Measurements from ENCODE around the gene TMOD2. TPM values are rescaled to one million over a fixed set of nuclear protein-coding genes. Genes with fewer than 3 reads are reported as not detected.

Gene TMOD2
- total RNA-seq, 2 experiments from 2014 or later: 0.44 TPM; not detected in 1

DNA sequence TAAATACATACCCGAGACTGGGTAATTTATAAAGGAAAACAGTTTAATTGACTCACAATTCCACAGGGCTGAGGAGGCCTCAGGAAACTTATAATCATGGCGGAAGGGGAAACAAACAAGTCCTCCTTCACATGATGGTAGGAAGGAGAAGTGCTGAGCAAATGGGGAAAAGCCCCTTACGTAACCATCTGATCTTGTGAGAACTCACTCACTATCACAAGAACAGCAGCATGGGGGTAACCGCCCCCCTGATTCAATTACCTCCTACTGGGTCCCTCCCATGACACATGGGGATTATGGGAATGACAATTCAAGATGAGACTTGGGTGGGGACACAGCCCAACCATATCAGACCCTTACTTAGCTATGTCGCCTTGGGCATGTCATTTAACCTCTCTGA, 42.4 kb upstream of the TMOD2 start:
- POLR2A ChIA-PET: interaction anchor here (0.6 kb wide), 1 partner anchor 35 kb away, joined by 3 read pairs; no protein-coding TSS in a partner anchor
- no peaks in the 10 kb centered on the region for H3K9me2 ChIP-seq (ENCODE audit: insufficient read depth, low read length)
- DNase-seq (ENCODE audit: low spot score): no peak
- no peak overlapping the region for H2AFZ ChIP-seq (ENCODE audit: low read length)
- H3K79me2 ChIP-seq (ENCODE audit: insufficient read depth, low read depth, low read length): no peaks in the 10 kb centered on the region
- no peak overlapping the region for H3K4me2 ChIP-seq (ENCODE audit: low read length)
- intact Hi-C loops (cut with micrococcal nuclease; ENCODE audit: unreplicated experiment): no loop called here
- H4K20me1 ChIP-seq (ENCODE audit: insufficient read depth, low read length): no peaks in the 10 kb centered on the region
- no peaks in the 10 kb centered on the region for H3K9me3 ChIP-seq (ENCODE audit: low read length)
- no peaks in the 10 kb centered on the region for H3K36me3 ChIP-seq (ENCODE audit: insufficient read depth, low read length)
- no peak overlapping the region for H3K27ac ChIP-seq (ENCODE audit: low read depth, low read length, poor library complexity, severe bottlenecking)
- CTCF ChIA-PET (ENCODE audit: unreplicated experiment): no interaction called here
- no peaks in the 10 kb centered on the region for H3K4me1 ChIP-seq (ENCODE audit: insufficient read depth, low read length, poor library complexity, severe bottlenecking)
- TF ChIP-seq CTCF (conservative IDR thresholded peaks at IDR 0.05; ENCODE audit: low read length) (no peak), EZH2phosphoT487 (IDR thresholded peaks at IDR 0.05; ENCODE audit: borderline replicate concordance, low read depth, low read length) (no peak)
- no TSS peak for BruUV-seq (replicated peaks)
- H3K4me3 ChIP-seq (ENCODE audit: low read depth, low read length, poor library complexity, severe bottlenecking): no peak overlapping the region

DNA sequence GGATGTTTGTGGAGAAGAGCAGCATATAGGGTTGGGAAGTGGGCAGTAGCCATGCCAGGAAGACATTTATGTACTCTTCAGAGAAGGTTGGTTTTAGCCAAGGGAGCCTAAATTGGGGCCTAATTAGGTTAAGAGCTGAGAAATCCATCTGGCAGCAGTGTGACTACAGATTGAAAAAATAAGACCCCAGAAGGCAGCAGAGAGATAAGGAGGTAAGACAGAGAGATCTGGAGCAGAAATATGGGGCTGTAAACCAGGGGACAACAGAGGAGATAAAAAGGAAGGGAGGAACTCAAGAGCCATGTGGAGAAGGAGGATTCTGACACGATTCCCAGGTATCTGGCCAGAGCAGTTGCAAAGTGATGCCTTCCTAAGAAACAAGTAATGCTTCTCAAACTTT, 37.2 kb upstream of the TMOD2 start:
- no peaks in the 10 kb centered on the region for H3K4me1 ChIP-seq (ENCODE audit: insufficient read depth, low read length, poor library complexity, severe bottlenecking)
- no peak overlapping the region for H3K4me2 ChIP-seq (ENCODE audit: low read length)
- TF ChIP-seq CTCF (conservative IDR thresholded peaks at IDR 0.05; ENCODE audit: low read length): no peak
- TF ChIP-seq EZH2phosphoT487 (IDR thresholded peaks at IDR 0.05; ENCODE audit: borderline replicate concordance, low read depth, low read length): no peak
- no peak overlapping the region for H3K27ac ChIP-seq (ENCODE audit: low read depth, low read length, poor library complexity, severe bottlenecking)
- no peaks in the 10 kb centered on the region for H3K9me3 ChIP-seq (ENCODE audit: low read length)
- ChIA-PET CTCF (ENCODE audit: unreplicated experiment) (no interaction called here), POLR2A (interaction anchor here (0.7 kb wide), 1 partner anchor 16 kb away, joined by 3 read pairs; no protein-coding TSS in a partner anchor)
- no peak overlapping the region for H2AFZ ChIP-seq (ENCODE audit: low read length)
- H3K36me3 ChIP-seq (ENCODE audit: insufficient read depth, low read length): no peaks in the 10 kb centered on the region
- no TSS peak for BruUV-seq (replicated peaks)
- DNase-seq (ENCODE audit: low spot score): no peak
- intact Hi-C loops (cut with micrococcal nuclease; ENCODE audit: unreplicated experiment): no loop called here
- H4K20me1 ChIP-seq (ENCODE audit: insufficient read depth, low read length): no peaks in the 10 kb centered on the region
- no peak overlapping the region for H3K4me3 ChIP-seq (ENCODE audit: low read depth, low read length, poor library complexity, severe bottlenecking)
- H3K9me2 ChIP-seq (ENCODE audit: insufficient read depth, low read length): no peaks in the 10 kb centered on the region
- no peaks in the 10 kb centered on the region for H3K79me2 ChIP-seq (ENCODE audit: insufficient read depth, low read depth, low read length)

DNA sequence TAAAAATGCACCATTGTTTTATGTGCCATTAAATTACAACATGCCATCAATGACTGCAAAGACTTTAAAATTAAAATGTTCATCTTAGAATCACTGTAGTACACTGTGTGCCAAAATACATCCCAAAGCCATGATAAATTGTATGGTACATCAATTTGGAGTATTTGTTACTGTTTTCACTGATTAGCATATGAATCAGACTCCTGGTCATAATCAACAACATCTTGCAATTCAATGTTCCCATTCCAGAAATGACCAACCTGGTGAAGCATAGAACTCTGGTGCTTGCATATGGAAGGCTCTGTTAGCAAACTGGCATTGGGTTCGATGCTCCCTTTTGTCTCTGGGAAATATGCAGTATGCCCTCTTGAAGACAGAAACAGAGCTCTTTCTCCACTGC, 36.5 kb upstream of the TMOD2 start:
- ChIA-PET POLR2A (interaction anchor here (0.7 kb wide), 1 partner anchor 15 kb away, joined by 3 read pairs; no protein-coding TSS in a partner anchor), CTCF (ENCODE audit: unreplicated experiment) (no interaction called here)
- intact Hi-C loops (cut with micrococcal nuclease; ENCODE audit: unreplicated experiment): no loop called here
- no TSS peak for BruUV-seq (replicated peaks)
- H2AFZ ChIP-seq (ENCODE audit: low read length): no peak overlapping the region
- H3K27ac ChIP-seq (ENCODE audit: low read depth, low read length, poor library complexity, severe bottlenecking): no peak overlapping the region
- H3K4me2 ChIP-seq (ENCODE audit: low read length): no peak overlapping the region
- no peak for TF ChIP-seq CTCF (conservative IDR thresholded peaks at IDR 0.05; ENCODE audit: low read length)
- TF ChIP-seq EZH2phosphoT487 (IDR thresholded peaks at IDR 0.05; ENCODE audit: borderline replicate concordance, low read depth, low read length): no peak
- H3K9me3 ChIP-seq (ENCODE audit: low read length): no peaks in the 10 kb centered on the region
- H4K20me1 ChIP-seq (ENCODE audit: insufficient read depth, low read length): no peaks in the 10 kb centered on the region
- no peaks in the 10 kb centered on the region for H3K4me1 ChIP-seq (ENCODE audit: insufficient read depth, low read length, poor library complexity, severe bottlenecking)
- no peak overlapping the region for H3K4me3 ChIP-seq (ENCODE audit: low read depth, low read length, poor library complexity, severe bottlenecking)
- no peaks in the 10 kb centered on the region for H3K79me2 ChIP-seq (ENCODE audit: insufficient read depth, low read depth, low read length)
- no peaks in the 10 kb centered on the region for H3K9me2 ChIP-seq (ENCODE audit: insufficient read depth, low read length)
- H3K36me3 ChIP-seq (ENCODE audit: insufficient read depth, low read length): no peaks in the 10 kb centered on the region
- DNase-seq (ENCODE audit: low spot score): no peak

All from OCI-LY7 (cell line).